IPS DF 19.7 (cell line): ENCODE measurements around the gene SLC9A9.

Experiments
- DNase-seq: peaks from one replicate; pipeline ENCODE4 v3.0.0-alpha.2; 2013; ENCODE audit warnings: low read depth, low spot score

The SLC9A9 gene

DNA sequence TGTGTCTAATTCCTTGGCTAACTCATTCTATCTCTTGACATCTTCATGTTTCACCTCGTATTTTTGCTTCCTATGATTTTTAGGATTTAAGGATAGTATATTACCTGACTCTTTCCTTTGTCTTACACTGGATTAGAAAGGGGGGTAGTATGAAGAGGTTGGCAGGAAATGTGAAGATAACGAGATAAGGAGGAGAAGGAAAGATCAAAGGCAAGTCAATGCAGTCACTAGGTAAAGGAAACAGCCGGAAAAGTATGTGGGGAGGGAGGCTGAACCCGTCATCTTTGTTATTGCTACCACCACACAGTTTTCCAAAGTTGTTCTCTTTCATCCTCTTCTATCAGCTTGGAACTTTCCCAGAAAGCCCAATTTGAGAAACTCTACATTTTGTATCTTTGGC is 90.6 kb downstream of the SLC9A9 start:
- no peak for DNase-seq

DNA sequence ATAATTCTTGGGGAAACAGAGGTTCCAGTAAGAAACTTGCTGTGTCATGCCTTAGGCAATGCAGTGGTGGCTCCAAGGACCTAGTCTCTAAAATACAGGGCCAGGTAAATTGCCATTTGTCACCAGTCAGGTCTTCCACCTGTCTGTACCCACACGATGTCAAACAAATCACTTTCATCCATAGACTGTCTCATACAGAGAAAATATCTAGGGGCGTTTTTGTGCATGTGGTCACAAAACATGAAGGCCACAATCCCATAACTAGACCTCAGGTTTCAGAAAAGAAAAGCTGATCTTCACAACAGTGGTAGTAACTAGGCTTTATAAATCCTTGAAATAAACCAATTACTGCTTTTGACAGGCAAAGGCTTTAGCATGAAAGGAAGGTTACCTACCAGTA is 92.3 kb downstream of the SLC9A9 start:
- DNase-seq = no peak

DNA sequence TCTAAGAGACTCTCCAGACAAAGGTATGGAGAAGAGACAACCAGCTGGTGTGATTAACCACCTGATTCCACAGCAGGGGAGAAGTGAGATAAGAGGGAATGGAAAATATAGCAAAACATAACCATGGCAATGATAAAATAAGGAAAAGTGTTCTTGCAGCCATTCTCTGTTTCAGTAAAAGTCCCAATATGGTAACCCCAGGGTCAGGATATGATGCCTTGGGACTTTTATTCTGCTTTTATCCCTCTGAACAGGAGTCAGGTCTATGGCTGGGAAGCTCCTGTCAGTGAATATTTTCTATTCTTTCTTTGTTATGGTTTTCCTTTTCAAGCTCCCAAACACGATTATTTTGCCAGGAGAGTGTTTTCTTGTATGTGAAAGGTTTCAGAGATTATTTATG is 94.2 kb downstream of the SLC9A9 start:
- no peak for DNase-seq

DNA sequence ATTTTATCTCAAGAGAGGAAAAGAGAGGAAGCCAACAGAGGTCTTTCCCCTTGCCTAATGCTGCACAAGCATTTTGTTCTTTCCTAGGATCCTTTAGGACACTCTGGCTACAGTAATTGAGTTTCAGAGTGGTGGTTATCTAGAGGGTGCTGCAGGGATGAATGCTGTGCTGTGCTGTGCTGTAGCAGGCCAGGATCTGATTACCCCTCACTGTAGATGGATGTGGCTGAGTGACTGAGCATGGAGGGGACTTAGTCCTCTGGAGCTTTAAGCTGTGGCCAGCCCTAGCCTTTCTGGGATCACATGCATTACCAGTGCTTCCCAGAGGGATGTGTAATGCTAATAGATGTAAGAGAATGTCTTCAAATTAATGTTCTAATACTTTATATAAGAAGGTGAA is 94.8 kb downstream of the SLC9A9 start:
- DNase-seq = no peak

DNA sequence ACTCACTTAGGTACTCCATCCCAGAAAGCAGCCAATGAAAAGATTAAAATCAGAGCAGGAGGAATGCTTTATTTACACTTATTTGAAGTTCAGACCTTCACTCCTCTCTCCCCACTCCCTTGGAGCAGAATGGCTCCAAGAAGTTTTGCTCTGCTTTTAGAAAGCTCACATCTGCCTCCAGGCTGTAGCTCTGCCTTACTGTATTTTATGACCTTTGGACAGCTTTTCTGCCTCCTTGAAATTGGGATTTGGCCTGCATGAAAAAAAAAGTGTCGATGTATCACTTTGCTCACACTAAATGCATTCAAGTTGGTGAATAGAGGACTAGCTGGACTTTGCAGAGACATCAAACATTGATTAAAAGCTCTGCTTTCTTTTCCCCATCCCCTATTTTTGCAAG is 95.3 kb downstream of the SLC9A9 start:
- no peak for DNase-seq

DNA sequence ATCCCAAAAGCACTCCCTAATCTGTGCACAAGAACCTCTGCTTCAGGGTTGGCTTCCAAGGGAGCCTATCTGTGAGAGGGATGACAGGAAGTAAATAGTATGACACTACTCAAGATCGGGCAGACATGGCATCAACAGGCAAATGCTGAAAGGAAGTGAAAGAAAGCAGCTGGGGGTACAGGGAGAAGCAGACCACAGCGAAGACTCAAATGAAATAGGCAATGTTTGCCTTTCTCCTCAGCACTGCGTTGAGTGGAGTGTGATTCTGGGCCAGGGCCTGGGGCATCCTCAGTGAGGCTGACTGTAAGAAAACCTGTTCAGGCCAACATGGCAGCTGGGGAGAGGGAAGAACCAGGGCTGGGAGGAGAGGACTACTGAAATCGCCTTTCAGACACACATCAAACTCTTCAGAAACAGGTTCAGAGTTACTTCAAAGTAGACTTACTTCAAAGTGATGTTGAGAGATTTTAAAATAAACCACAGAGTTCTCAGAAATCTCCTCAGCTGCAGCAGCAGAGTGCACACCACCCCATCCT is 96.6 kb downstream of the SLC9A9 start:
- DNase-seq = no peak

DNA sequence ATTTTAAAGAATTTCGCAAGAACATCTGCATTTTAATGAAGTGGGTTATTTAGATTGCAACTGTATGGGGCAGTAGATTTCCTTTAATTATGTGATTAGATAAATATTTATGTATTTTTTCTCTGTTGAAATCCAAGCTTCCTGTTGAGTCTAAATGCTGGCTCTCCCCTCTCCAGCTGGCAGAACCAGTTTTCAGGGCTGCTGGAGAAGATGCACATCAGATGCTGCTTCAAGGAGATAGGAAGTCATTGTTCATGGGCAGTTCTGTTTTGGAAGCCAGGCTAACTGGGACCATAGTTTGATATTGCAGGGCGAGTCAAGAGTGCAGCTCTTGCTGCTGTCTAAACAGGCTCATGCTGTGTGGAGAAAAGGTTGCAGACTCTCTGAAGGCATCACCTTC is 97.4 kb downstream of the SLC9A9 start:
- DNase-seq = no peak

DNA sequence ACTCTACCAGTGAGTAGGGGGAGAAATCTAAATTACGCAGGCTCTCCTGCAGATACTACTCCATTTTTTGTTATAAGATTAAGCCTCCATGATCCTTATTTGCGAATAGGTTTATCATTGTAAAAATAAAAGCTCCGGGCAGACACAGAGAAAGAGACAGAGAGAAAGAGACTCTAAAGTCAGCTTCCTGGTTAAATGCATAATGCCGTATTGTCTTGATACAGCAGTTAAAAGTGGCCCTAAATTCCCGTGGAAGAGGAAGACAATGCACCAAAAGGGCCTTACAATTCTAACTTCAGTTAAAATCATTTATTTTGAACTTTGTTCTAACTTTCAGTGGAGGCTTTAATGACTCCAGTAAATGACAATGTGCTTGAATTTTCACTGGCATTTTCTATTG is 98.3 kb downstream of the SLC9A9 start:
- no peak for DNase-seq

DNA sequence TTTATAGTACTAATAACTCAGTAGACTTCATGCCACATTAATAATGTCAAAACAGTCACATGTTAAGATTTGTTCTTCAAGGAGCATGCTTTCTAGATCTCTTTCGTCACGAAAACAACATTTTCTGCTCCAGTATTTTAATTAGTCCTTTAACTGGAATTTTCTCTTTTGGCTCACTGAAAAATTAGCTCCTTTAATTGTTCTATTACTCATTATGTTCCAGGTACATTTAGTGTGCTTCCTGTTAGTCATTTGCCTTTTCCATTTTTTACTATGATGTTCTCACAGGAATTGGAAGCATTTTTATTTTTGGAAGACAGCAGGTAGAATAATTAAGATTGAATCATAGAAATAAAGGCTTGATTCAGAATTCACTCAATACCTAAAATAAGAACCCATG is 111.2 kb downstream of the SLC9A9 start:
- DNase-seq = no peak

DNA sequence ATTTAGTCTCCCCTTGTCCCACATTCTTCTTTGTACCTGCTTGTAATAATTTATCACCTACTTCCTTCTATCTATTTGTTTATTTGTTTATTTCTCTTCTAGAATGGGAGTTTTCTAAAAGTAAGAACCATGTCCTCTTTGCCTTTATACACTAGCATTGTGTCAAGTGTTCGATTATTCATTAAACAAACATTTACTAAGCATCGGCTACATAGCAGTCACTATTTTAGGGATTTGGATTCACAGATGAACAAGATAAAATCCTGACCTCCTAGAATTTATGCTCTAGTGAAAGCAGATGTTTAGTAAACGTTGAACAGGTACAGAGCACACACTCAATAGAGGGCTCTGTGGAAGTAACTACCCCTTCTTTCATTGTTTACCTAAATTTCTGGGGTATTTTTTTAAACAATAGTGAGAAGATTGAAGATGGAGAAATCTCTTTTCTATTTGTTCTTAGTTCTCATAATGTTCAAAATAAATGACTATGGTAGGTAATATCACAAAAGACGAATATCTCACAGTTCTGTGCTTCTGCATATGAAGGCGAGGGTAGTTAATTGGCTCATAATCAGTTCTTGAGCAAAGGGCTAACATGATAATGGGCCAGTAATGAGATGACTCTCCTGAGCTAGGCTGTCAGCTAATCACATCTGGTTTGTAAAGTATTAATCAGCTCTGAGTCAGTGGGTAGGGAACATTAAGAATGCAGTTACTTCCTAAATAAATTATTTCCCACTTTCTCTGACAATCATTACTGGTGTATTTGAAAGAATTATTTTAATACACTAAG is 111.9 kb downstream of the SLC9A9 start:
- no peak for DNase-seq

DNA sequence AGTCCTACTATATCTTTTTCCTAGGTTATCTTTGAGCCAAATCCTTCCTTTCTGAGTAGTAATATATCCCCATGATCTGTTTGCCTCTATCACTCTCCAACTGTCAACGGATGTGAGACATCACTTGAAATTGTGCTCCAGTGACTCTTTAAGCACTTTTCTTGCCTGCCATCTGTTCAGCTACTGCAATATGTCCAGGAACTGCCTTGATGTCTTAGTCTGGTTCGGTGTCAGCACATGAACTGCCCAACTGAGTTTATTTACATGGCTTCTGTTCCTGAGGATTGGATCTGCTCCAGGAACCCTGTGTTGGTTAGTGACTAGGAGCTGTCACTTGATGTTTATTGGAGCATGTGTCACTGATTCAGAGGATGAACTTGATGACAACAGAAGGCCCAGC is 116.5 kb downstream of the SLC9A9 start:
- DNase-seq = no peak

DNA sequence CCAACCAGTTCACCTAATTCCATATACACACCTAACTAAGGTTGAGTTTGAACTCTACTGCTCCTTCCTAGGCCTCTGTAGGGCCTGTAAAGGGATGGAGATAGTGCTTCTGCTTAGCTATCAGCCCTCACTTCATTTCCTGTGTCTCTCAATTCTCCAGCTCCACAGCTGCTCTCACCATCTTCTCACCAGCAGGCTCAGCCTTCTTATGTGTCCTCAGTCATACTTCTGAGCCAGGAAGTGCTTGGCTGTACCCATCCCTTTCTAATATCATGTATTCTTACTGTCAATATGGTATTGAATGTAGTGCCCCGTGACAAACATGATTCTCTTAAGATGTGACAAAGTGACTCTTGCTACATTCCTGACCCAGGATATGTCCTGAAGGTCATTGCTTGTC is 116.9 kb downstream of the SLC9A9 start:
- no peak for DNase-seq

DNA sequence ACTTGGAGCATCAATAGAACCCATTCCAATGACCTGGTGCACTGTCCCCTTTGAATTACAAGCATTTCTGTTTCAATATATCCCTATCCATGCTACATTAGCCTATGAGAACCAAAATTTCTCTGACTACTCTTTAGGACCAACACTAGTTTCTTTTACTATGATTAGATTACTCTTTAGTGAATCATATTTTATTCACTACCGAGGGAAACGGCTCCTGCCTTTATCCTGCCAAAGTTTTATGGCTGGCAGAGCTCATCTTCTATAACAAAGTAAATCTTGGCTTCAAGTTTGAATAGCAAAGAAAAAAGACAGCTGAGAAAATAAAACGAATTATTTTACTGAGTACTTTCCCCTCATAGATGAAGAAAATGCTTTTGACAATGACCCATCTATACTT is 120.9 kb downstream of the SLC9A9 start:
- no peak for DNase-seq

DNA sequence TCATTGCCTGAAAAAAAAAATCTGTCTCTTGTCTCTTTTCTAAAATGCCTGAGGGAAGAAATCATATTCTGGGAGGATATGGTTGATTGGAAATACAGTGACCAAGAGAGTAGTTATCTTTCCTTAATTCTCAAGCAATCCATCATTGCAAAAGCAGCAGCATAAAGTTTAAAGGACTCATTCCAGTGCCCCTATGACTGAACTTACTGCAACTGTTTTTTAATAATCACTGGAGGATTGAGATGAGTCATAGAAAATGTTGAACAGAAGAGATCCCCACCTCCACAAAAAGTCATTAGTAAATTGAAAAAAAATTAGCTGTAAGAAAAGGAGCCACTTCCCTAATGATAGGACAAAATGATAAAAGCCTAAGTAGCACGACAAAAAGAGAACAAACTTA is 121.5 kb downstream of the SLC9A9 start:
- DNase-seq = no peak

DNA sequence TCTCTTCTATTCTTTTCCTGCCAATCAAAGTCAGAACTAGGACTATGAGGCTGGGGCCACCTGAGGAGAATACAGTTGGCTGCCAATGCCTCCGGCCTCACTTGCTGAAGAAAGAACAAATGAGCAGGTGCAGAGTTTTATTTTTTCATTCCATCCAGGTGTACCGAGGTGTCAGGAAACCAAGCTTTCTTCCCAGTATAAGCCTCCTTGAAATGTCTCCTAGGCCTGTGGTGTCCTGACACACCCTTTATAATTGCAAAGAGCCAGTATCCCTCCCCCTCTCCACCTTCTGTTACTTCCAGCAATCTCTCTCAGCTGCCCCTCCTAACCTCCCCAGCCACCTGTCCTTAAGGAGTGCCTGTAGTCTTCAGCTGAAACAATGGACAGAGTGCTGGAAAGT is 127.9 kb downstream of the SLC9A9 start:
- no peak for DNase-seq

DNA sequence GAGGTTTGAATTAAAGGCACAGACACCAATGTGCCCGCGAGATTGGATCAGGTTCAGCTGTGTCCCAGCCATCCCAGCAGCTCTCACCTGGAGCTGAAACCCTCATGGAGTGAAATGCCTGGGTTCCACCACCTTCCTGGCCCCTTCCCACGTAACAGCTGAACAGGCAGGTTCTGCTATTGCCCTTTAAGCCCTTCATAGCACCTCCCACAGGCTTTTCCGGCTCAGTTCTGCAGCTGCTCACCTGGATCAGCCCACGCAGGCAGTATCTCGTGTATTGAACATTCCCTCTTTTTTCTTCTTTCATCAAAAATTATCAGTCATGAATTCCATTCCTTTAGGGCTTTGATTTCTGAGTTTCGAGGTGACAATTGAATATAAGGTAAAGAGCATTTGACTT is 129.8 kb downstream of the SLC9A9 start:
- no peak for DNase-seq

DNA sequence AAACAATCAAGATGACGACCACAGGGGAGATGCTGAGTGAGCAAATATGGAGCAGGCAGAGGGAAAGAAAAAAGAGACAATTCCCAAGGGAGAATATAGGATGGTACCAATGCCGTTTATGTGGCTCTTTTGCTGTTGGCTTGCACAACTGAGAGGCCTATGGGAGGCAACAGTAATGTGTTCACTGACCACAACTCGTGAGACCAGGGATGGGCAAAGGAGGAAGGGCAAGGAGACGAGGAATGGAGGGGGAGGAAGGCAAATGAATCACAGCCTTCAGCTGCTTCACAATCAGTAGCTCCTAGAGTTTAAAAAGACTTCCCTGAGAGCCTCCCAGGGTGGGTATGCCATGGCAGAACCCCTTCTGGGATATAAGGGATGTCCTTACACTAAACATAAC is 131.5 kb downstream of the SLC9A9 start:
- DNase-seq = no peak

DNA sequence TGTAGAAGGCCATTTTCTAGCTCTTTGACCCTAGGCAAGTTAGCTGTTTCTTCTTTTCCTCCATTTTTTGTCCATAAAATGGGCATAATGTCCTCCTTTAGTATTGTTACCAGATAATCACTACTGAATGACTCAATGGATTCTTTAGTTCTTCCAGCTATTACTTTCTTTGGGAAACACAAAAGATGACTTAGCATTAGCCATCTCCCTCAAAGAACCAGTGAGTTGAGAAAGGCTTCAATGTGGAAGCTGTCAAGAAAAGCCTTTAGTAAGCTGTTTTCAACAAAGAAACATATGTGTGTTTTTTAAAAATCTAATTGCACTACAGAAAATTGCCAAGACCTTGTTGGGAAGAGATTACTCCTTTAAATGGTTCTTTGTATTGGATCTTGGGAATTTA is 135.7 kb downstream of the SLC9A9 start:
- no peak for DNase-seq

DNA sequence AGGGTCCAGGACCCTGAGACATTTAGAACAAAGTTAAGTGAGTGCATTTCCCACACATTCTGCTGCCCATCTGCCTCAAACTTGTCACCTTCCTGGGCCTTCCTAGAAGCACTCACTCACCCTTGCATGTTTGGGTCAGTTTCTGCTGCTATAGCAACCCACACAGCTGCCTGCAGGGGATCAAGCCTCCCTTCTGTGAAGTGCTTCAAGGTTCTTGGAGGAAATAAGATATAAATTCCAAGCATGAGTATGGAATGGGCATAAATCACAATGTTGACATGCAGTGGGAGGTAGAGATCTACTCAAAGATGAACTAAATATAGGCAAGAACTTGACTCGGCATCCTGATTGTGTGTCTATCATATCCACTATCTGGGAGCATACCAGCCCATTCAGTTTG is 140.4 kb downstream of the SLC9A9 start:
- no peak for DNase-seq

DNA sequence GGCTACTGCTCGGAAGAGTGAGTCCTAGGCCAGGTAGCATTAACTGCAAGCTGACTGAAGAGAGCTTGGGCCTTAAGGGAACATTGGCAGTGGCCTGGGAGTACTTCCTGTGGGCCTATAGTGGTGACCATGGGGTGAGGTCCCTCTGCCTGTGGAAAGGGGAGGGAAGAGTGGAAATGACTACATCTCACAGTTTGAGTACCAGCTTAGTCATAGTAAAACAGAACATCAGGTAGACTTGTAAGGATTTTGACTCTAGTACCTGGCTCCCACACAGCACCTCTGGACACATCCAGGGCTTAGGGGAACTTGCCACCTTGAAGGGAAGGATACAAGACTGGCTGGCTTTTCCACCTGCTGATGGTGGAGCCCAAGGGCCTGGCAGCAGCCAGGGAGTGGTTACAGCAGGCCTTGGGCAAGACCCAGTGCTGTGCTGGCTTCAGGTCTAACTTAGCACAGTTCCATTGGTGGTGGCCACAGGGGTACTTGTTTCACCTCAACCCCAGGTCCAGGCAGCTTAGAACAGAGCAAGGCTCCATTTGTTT is 147.8 kb downstream of the SLC9A9 start:
- DNase-seq = no peak

DNA sequence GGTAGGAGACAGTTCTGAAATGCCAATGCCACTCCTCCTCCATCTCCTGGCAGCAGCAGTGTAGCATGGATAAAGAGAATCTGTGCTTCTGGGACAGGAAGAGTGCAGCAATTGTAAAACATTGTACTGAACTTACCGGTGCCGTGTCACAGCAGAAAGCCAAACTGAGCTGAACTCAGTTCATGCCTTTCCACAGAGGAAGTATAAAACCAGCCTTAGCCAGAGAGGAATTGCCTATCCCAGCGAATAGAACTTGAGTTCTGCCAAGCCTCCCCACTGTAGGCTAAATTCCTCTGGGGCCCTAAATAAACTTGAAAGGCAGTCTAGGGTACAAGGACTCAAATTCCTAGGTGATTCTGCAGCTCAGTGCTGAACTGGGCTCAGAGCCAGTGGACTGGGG is 148.8 kb downstream of the SLC9A9 start:
- DNase-seq = no peak

DNA sequence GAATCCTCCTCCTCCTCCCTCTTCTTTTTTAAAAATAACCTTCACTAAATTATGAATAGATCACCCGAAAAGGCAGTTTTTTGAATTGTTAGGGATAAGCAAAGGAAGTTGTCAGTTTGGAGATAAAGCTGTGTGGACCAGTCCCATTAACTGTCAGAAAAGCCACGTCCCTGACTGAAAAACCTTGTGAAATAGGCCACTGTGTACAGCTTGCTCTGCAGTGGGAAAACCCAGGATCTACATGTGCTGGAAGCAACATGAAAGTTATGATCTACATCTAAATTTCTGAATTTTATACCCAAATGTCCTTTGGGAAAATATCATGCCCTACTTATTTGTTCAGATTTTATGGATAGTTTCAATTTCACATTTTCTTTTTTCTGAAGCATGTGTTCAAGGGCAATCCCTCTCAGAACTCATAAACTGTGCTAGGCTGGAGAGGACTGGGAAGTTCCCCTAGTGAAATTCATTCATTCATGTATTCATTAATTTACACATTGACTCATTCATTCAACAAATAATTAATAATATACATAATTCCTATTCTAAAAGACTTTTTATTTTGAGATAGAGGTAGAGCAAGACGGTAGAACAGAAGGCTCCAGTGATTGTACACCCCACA is 149.5 kb downstream of the SLC9A9 start:
- DNase-seq = no peak

DNA sequence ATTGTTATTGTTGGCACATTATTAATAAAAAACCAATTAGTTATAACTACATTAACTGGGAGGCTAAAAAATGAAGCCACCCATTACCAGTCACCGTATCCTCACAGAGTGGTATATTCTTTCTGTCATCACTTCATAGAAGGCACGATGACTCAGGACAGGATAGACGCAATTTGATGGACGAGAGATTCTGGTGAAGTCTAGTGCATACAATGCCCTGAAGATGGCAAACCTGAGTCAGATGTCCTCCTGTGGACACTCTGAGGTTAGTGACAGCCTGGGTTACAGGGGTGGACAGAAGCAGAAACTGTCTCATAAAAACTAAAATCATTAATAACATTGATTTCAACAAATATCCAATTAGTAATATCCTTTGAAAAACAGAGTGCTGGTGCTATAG is 150.3 kb downstream of the SLC9A9 start:
- DNase-seq = no peak
